Prostate gland (tissue), 2 donors: ENCODE measurements around the gene MRPL51. TPM values are rescaled to one million over a fixed set of nuclear protein-coding genes. Genes with fewer than 3 reads are reported as not detected.

Source experiments
- DNase-seq: peaks from one replicate; pipeline ENCODE4 v3.0.0-alpha.2; 2019; ENCODE audit warnings: low spot score
- H3K27ac ChIP-seq, 2 donors: fragments of 200-600 bp; sonication (generic); 2 replicates each; pipeline ENCODE4 v1.5.1; 2017 to 2019
- H3K27me3 ChIP-seq: fragments of 200-600 bp; sonication (generic); replicated peaks from 2 replicates; pipeline ENCODE4 v1.5.1; 2019; ENCODE audit not compliant: insufficient read depth
- H3K36me3 ChIP-seq, 2 donors: fragments of 200-600 bp; sonication (generic); 1 replicate in 1 of 2; 2 replicates in 1 of 2; pipeline versions ENCODE4 v1.5.1 to v1.8.1; 2017 to 2019
- H3K4me1 ChIP-seq: fragments of 200-600 bp; sonication (generic); replicated peaks from 2 replicates; pipeline ENCODE4 v1.5.1; 2019
- H3K4me3 ChIP-seq, 2 donors: fragments of 200-600 bp; sonication (generic); 2 replicates each; pipeline ENCODE4 v1.5.1; 2017 to 2019
- H3K9me3 ChIP-seq: fragments of 200-600 bp; sonication (generic); 2 replicates; pipeline ENCODE4 v1.5.1; 2017
- CTCF ChIP-seq, 4 experiments: fragments of 200-600 bp in 2 of 4; fragments of 450-650 bp in 2 of 4; sonication (generic) in 2 of 4; IDR thresholded peaks; 1 replicate in 3 of 4; 2 replicates in 1 of 4; pipeline ENCODE4 v1.5.1; 2016 to 2019; ENCODE audit warnings: antibody characterized with exemption in 4 of 4, mild to moderate bottlenecking in 2 of 4, moderate library complexity in 2 of 4
- POLR2A ChIP-seq: fragments of 450-650 bp; IDR thresholded peaks from one replicate; pipeline ENCODE4 v1.6.1; 2016; ENCODE audit warnings: antibody characterized with exemption, mild to moderate bottlenecking
- POLR2AphosphoS5 ChIP-seq: sonication (generic); formaldehyde crosslinking; IDR thresholded peaks from one replicate; pipeline ENCODE4 v1.6.1; 2017; ENCODE audit warnings: antibody characterized with exemption
- WGBS: methylation state at CpG from one replicate; pipeline ENCODE4 v1.1.5; 2018; 5-methylcytosine and 5-hydroxymethylcytosine counted together
- intact Hi-C: fragments of 100-400 bp; cut with DNase I; formaldehyde crosslinking; loops from one replicate; pipeline ENCODE4 v1.14.2; 2022
- total RNA-seq, 2 donors: library from RNA; depleted of rRNA; stranded (reverse); fragments of >200 nt; gene quantifications; one replicate each; pipeline ENCODE4 v1.1.0, GENCODE V29; 2016

Gene MRPL51
- total RNA-seq, 2 donors from 2014 or later = 70.3 to 80.2 TPM

- Histone ChIP-seq H3K4me1 (peaks cover 3% of the 10 kb centered on the region), H3K27ac (no peak overlapping the region), H3K4me3 (no peak overlapping the region), H3K36me3 (no peaks in the 10 kb centered on the region), H3K9me3 (no peaks in the 10 kb centered on the region), H3K27me3 (no peaks in the 10 kb centered on the region)
- intact Hi-C loops = loop anchor here (5.0 kb wide), 1 partner anchor 80 kb away; no protein-coding TSS in a partner anchor
- DNase-seq = no peak
- TF ChIP-seq CTCF (IDR thresholded peaks at IDR 0.05) (no peak), POLR2AphosphoS5 (no peak), POLR2A (no peak)
- 88% methylated on average over 11 of the region's 11 CpGs for WGBS
These were observed 20.6 kb downstream of the MRPL51 start for GRCh38 chr12:6472491-6472890.

- DNase-seq = no peak
- H3K27me3 ChIP-seq = no peaks in the 10 kb centered on the region
- no peak overlapping the region for H3K27ac ChIP-seq
- no peaks in the 10 kb centered on the region for H3K36me3 ChIP-seq
- peaks cover 3% of the 10 kb centered on the region for H3K4me1 ChIP-seq
- H3K4me3 ChIP-seq = no peak overlapping the region
- no peaks in the 10 kb centered on the region for H3K9me3 ChIP-seq
- WGBS = 79% methylated on average over 1 of the region's 1 CpG
- TF ChIP-seq POLR2A (no peak), CTCF (IDR thresholded peaks at IDR 0.05) (no peak), POLR2AphosphoS5 (no peak)
- intact Hi-C loops = loop anchor here (1.0 to 5.0 kb wide), 3 partner anchors 63 to 145 kb away; no protein-coding TSS in a partner anchor
These were observed 21.1 kb downstream of the MRPL51 start for GRCh38 chr12:6471989-6472360.

DNA sequence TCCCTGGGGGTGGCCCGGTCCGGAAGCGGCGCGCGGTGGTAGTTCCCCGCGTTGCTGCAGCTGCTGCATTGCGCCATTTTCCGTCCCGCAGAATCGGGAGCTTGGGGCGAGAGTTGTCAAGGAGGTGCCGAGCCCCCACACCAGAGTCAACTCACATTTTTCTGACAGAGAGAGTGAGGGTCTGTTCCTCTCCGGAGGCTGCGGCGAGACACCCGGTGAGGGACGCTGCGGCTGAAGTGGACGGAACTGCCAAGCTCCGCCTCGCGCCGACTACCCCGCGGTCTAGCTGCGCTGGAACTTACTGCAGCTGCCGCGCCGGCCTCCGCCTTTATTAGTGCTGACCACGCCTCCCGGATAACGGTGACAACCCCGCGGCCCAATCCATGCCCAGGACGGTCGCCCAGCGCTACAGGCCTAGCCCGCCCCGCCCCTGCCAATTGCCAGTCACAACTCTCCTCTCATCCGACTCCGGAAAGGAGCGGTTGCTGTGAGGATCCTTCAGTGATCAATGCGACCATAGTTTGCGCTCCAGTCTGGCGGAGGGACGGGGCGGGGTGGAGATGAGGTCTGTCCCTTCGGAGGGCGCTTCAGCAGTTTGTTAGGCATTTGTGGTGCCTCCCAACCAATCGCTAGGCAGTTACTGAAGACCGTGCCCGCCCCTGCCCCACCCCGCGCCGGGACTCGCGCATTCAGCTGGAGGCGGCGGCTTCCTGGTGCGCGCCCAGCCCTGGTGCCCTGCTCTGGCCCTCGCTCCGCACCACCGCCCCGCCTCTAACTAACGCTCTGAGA is 22.5 kb downstream of the MRPL51 start, which contains the start of gene VAMP1:
Gene VAMP1, minus strand, starts transcription at position 303 of the 789 bp plus-strand sequence. Its CDS starts 146 bp downstream, at position 157.
- Histone ChIP-seq H3K27me3 (no peaks in the 10 kb centered on the region), H3K4me1 (peaks cover 3% of the 10 kb centered on the region), H3K36me3 (no peaks in the 10 kb centered on the region), H3K27ac (peak within 1 kb of the TSS; percentile 84 to 87), H3K4me3 (peak within 1 kb of the TSS; percentile 57 to 86), H3K9me3 (no peaks in the 10 kb centered on the region)
- under 1% methylated on average over 69 of the region's 69 CpGs for WGBS
- intact Hi-C loops = loop anchor here (1.0 to 5.0 kb wide), 3 partner anchors 65 to 144 kb away; no protein-coding TSS in a partner anchor
- TF ChIP-seq CTCF (IDR thresholded peaks at IDR 0.05) (peak in 2 of 4 experiments; percentile 29 to 42), POLR2A (peak; percentile 99), POLR2AphosphoS5 (peak; percentile 96)
- peak; percentile 98 for DNase-seq

DNA sequence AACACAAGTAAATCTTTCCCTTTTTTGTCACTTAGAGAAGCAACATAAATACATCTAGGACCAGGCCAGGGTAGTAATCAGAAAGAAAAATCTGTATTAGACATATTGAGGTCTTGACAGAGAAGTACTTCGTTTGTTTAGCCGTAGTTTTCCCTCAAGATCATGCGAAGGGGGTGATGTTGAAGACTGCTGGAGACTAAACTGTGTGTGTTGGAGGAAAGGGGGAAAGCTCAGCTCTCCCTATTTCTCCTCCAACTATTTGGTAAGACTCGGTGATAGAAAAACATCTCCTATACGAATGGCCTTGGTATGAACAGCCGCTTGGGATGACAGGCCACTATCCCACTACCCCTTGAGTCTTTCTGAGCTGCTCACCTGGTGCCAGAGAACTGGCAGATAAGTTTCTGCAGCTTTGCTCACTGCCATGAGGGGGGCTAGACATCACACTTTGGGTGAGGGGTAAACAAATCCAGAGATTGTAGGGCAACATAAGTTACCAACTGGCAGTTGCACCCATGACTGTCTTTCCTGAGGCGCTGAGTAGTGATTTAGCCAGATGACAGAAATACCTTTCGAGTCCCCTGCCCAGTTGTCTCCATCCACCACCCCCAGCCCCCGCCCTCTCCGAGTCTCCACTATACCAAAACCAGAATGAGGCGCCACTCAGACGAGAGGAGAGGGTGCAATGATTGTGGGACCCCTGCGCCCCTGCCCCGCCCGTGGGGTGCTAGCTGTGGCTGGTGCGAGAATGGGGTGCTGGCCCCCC is 23.3 kb downstream of the MRPL51 start:
- no peak for DNase-seq
- Histone ChIP-seq H3K9me3 (no peaks in the 10 kb centered on the region), H3K36me3 (no peaks in the 10 kb centered on the region), H3K27ac (peak overlapping the region; percentile 84 to 87), H3K27me3 (no peaks in the 10 kb centered on the region), H3K4me3 (peak overlapping the region; percentile 57 to 86), H3K4me1 (peaks cover 3% of the 10 kb centered on the region)
- 12% methylated on average over 16 of the region's 16 CpGs for WGBS
- intact Hi-C loops = loop anchor here (2.0 to 5.0 kb wide), 2 partner anchors 83 to 143 kb away; no protein-coding TSS in a partner anchor
- TF ChIP-seq CTCF (IDR thresholded peaks at IDR 0.05) (no peak), POLR2A (no peak), POLR2AphosphoS5 (no peak)
